Duodenal mucosa (tissue), 2 donors: ENCODE measurements around the gene CTTN.

ENCODE experiments used
- H3K27ac ChIP-seq: one replicate; pipeline ENCODE4 v1.7.0; 2013; ENCODE audit warnings: low read depth, low read length
- H3K27me3 ChIP-seq, 2 donors: one replicate each; pipeline ENCODE4 v1.7.0; 2013; ENCODE audit warnings: low read length in 2 of 2, control low read depth in 1 of 2; ENCODE audit not compliant: insufficient read depth in 2 of 2, control insufficient read depth in 1 of 2
- H3K36me3 ChIP-seq, 2 donors: one replicate each; pipeline ENCODE4 v1.7.0; 2013; ENCODE audit warnings: low read length in 2 of 2, control low read depth in 1 of 2; ENCODE audit not compliant: insufficient read depth in 2 of 2, control insufficient read depth in 1 of 2
- H3K4me1 ChIP-seq, 2 donors: one replicate each; pipeline ENCODE4 v1.7.0; 2013; ENCODE audit warnings: low read length in 2 of 2, control low read depth in 1 of 2; ENCODE audit not compliant: insufficient read depth in 2 of 2, control insufficient read depth in 1 of 2
- H3K4me3 ChIP-seq, 2 donors: one replicate each; pipeline ENCODE4 v1.7.0; 2013; ENCODE audit warnings: low read length in 2 of 2, low read depth in 1 of 2
- H3K9ac ChIP-seq, 2 donors: one replicate each; pipeline ENCODE4 v1.7.0; 2013; ENCODE audit warnings: low read length in 2 of 2, low read depth in 1 of 2
- H3K9me3 ChIP-seq, 2 donors: one replicate each; pipeline ENCODE4 v1.7.0; 2013; ENCODE audit warnings: low read length in 2 of 2, control low read depth in 1 of 2; ENCODE audit not compliant: control insufficient read depth in 1 of 2

The CTTN gene

GRCh38 chr11:70360211-70360610, 38.1 kb upstream of the CTTN start:
- no peaks in the 10 kb centered on the region for H3K4me1 ChIP-seq
- no peak overlapping the region for H3K27ac ChIP-seq
- no peaks in the 10 kb centered on the region for H3K27me3 ChIP-seq
- H3K36me3 ChIP-seq, result peaks cover 31 to 76% of the 10 kb centered on the region in 2 donors
- H3K9ac ChIP-seq, result no peak overlapping the region
- no peak overlapping the region for H3K4me3 ChIP-seq
- no peaks in the 10 kb centered on the region for H3K9me3 ChIP-seq

GRCh38 chr11:70364178-70364577, 34.2 kb upstream of the CTTN start:
- no peak overlapping the region for H3K9ac ChIP-seq
- H3K36me3 ChIP-seq, result peaks cover 20 to 60% of the 10 kb centered on the region in 2 donors
- no peaks in the 10 kb centered on the region for H3K27me3 ChIP-seq
- H3K4me1 ChIP-seq, result no peaks in the 10 kb centered on the region
- H3K27ac ChIP-seq, result no peak overlapping the region
- H3K4me3 ChIP-seq, result no peak overlapping the region
- H3K9me3 ChIP-seq, result no peaks in the 10 kb centered on the region

- H3K36me3 ChIP-seq, result peaks cover 20 to 53% of the 10 kb centered on the region in 2 donors
- H3K27ac ChIP-seq, result no peak overlapping the region
Measured at GRCh38 chr11:70364745-70365543, 33.4 kb upstream of the CTTN start.

GRCh38 chr11:70365544-70365927, 32.8 kb upstream of the CTTN start:
- Histone ChIP-seq H3K9me3 (no peaks in the 10 kb centered on the region), H3K4me3 (no peak overlapping the region), H3K36me3 (peaks cover 17 to 47% of the 10 kb centered on the region in 2 donors), H3K9ac (no peak overlapping the region), H3K4me1 (no peaks in the 10 kb centered on the region), H3K27ac (no peak overlapping the region), H3K27me3 (no peaks in the 10 kb centered on the region)

More at GRCh38 chr11:70364745-70365543, 33.4 kb upstream of the CTTN start:
- no peak overlapping the region for H3K9ac ChIP-seq
- H3K27me3 ChIP-seq, result no peaks in the 10 kb centered on the region
- no peaks in the 10 kb centered on the region for H3K9me3 ChIP-seq
- no peak overlapping the region for H3K4me3 ChIP-seq
- no peaks in the 10 kb centered on the region for H3K4me1 ChIP-seq

- H3K9ac ChIP-seq, result no peak overlapping the region
- no peak overlapping the region for H3K4me3 ChIP-seq
- H3K4me1 ChIP-seq, result no peaks in the 10 kb centered on the region
- no peaks in the 10 kb centered on the region for H3K9me3 ChIP-seq
- H3K27ac ChIP-seq, result no peak overlapping the region
- peaks cover 15 to 39% of the 10 kb centered on the region in 2 donors for H3K36me3 ChIP-seq
- H3K27me3 ChIP-seq, result no peaks in the 10 kb centered on the region
Measured at GRCh38 chr11:70367071-70367470, 31.3 kb upstream of the CTTN start.

GRCh38 chr11:70368961-70369360, 29.4 kb upstream of the CTTN start:
- Histone ChIP-seq H3K27me3 (no peaks in the 10 kb centered on the region), H3K36me3 (peaks cover 23 to 41% of the 10 kb centered on the region in 2 donors), H3K27ac (no peak overlapping the region), H3K4me3 (no peak overlapping the region), H3K9me3 (no peaks in the 10 kb centered on the region), H3K9ac (no peak overlapping the region), H3K4me1 (no peaks in the 10 kb centered on the region)

- no peaks in the 10 kb centered on the region for H3K4me1 ChIP-seq
- H3K27ac ChIP-seq, result no peak overlapping the region
- H3K27me3 ChIP-seq, result no peaks in the 10 kb centered on the region
- peaks cover 28 to 46% of the 10 kb centered on the region in 2 donors for H3K36me3 ChIP-seq
- H3K9me3 ChIP-seq, result no peaks in the 10 kb centered on the region
- H3K4me3 ChIP-seq, result no peak overlapping the region
- no peak overlapping the region for H3K9ac ChIP-seq
Measured at GRCh38 chr11:70371241-70371640, 27.1 kb upstream of the CTTN start.

- H3K4me1 ChIP-seq, result no peaks in the 10 kb centered on the region
- H3K27me3 ChIP-seq, result no peaks in the 10 kb centered on the region
- no peak overlapping the region for H3K4me3 ChIP-seq
- peaks cover 32 to 52% of the 10 kb centered on the region in 2 donors for H3K36me3 ChIP-seq
- no peak overlapping the region for H3K9ac ChIP-seq
- H3K27ac ChIP-seq, result no peak overlapping the region
- H3K9me3 ChIP-seq, result no peaks in the 10 kb centered on the region
Measured at GRCh38 chr11:70372076-70372475, 26.3 kb upstream of the CTTN start.

GRCh38 chr11:70376621-70377020, 21.7 kb upstream of the CTTN start:
- H3K9ac ChIP-seq, result no peak overlapping the region
- H3K27ac ChIP-seq, result no peak overlapping the region
- H3K36me3 ChIP-seq, result peaks cover 42 to 73% of the 10 kb centered on the region in 2 donors
- H3K9me3 ChIP-seq, result no peaks in the 10 kb centered on the region
- H3K4me1 ChIP-seq, result no peaks in the 10 kb centered on the region
- no peak overlapping the region for H3K4me3 ChIP-seq
- H3K27me3 ChIP-seq, result no peaks in the 10 kb centered on the region

- Histone ChIP-seq H3K36me3 (peaks cover 41 to 76% of the 10 kb centered on the region in 2 donors), H3K9me3 (no peaks in the 10 kb centered on the region), H3K27ac (no peak overlapping the region), H3K27me3 (no peaks in the 10 kb centered on the region), H3K4me1 (no peaks in the 10 kb centered on the region), H3K9ac (no peak overlapping the region), H3K4me3 (no peak overlapping the region)
Measured at GRCh38 chr11:70377645-70378044, 20.7 kb upstream of the CTTN start.
